GM12875 (cell line): ENCODE data around the gene B4GALNT3.

Source experiments
- H3K4me3 ChIP-seq: one replicate; pipeline ENCODE4 v1.5.1; 2011; ENCODE audit warnings: low read depth, low read length, control low read depth
- CTCF ChIP-seq: IDR thresholded peaks from 2 replicates; pipeline ENCODE4 v1.5.1; 2011; ENCODE audit warnings: low read depth, mild to moderate bottlenecking, control low read depth, inconsistent platforms, low read length, moderate library complexity, borderline replicate concordance; ENCODE audit not compliant: insufficient read depth

Gene B4GALNT3

GRCh38 chr12:520119-520518, 60.4 kb downstream of the B4GALNT3 start:
- no peak overlapping the region for H3K4me3 ChIP-seq
- TF ChIP-seq CTCF = no peak

GRCh38 chr12:522692-523378, 63.1 kb downstream of the B4GALNT3 start:
- H3K4me3 ChIP-seq = no peak overlapping the region
- TF ChIP-seq CTCF = no peak

- no peak overlapping the region for H3K4me3 ChIP-seq
- no peak for TF ChIP-seq CTCF
Observed at GRCh38 chr12:524167-524951, 64.6 kb downstream of the B4GALNT3 start.

GRCh38 chr12:526089-526488, 66.3 kb downstream of the B4GALNT3 start:
- no peak for TF ChIP-seq CTCF
- H3K4me3 ChIP-seq = no peak overlapping the region

GRCh38 chr12:527241-527640, 67.5 kb downstream of the B4GALNT3 start:
- no peak for TF ChIP-seq CTCF
- H3K4me3 ChIP-seq = no peak overlapping the region

- no peak overlapping the region for H3K4me3 ChIP-seq
- TF ChIP-seq CTCF = no peak
Observed at GRCh38 chr12:527729-528128, 68.0 kb downstream of the B4GALNT3 start.

GRCh38 chr12:530308-530707, 70.6 kb downstream of the B4GALNT3 start:
- no peak for TF ChIP-seq CTCF

More at GRCh38 chr12:530308-530707, 70.6 kb downstream of the B4GALNT3 start:
- H3K4me3 ChIP-seq = no peak overlapping the region
